NB4 (cell line): ENCODE results near the gene CCDC137.

ENCODE experiments used
- DNase-seq: peaks from one replicate; pipeline ENCODE4 v3.0.0; 2010; ENCODE audit warnings: low read depth
- H3K4me3 ChIP-seq: one replicate; pipeline ENCODE4 v1.5.1; 2011; ENCODE audit warnings: mild to moderate bottlenecking, low read depth, low read length, moderate library complexity
- CTCF ChIP-seq: IDR thresholded peaks from one replicate; pipeline ENCODE4 v1.5.1; 2012; ENCODE audit warnings: low read depth, low read length
- MYC ChIP-seq: IDR thresholded peaks from 2 replicates; pipeline ENCODE4 v1.6.1; 2011; ENCODE audit warnings: low read depth, low read length
- POLR2A ChIP-seq: IDR thresholded peaks from 2 replicates; pipeline ENCODE4 v1.6.1; 2011; ENCODE audit warnings: mild to moderate bottlenecking; ENCODE audit not compliant: insufficient read length; ENCODE audit errors: extremely low read depth
- TF ChIP-seq, protein P1 (sequence below): IDR thresholded peaks from 2 replicates; pipeline ENCODE4 v1.6.1; 2011; ENCODE audit warnings: low read depth, low read length

The CCDC137 gene

DNA sequence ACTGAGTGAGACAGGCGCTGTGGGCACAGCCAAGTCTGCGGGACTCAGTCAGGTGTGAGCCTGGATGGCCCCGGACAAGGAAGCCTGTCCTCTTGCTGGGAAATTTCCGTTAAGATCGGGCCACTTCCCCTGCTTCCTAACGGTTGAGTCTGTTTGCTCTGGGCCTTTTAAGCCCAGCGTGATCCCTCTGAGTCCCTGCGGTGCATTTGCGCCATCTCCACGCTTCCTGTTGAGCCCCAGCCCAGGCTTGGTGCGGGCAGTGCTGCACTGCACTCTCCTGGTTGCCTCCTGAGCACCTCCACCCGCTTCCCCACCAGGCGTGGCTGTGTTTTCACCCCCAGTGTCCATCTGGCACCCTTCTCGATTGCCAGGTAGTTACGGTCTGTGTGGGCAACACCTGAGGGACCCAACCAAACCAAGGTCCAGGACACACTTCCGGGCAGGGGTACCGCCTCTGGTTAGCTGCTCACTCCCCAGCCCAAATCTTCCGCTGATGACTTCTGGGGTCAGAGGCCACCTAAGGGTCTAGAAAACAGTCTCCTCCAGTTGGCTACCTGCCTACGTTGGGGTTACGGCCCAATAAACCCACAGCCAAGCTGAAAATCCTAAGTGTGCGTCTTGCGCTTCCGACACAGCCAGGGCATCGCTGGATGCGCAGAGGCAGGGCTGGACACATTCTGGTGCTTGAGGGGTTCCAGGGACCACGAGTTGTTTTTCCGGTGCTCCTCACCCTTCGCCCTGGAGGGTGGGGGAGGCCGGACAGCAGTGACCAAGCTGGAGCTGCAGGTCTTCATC, 44.2 kb downstream of the CCDC137 start:
- peak; percentile 94 for DNase-seq
- TF ChIP-seq POLR2A (peak; percentile 67), CTCF (no peak), MYC (peak; percentile 11; the same call in 1 of the 2 replicates)
- TF ChIP-seq, protein P1, sequence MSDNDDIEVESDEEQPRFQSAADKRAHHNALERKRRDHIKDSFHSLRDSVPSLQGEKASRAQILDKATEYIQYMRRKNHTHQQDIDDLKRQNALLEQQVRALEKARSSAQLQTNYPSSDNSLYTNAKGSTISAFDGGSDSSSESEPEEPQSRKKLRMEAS: peak; percentile 69; the same call in 1 of the 2 replicates
- H3K4me3 ChIP-seq: peak overlapping the region; percentile 67

GRCh38 chr17:81711814-81712467, 45.4 kb downstream of the CCDC137 start, which contains the start of gene SLC25A10:
TSS of gene SLC25A10 (plus strand) at chr17:81712284. CDS start at chr17:81712427, 143 bp downstream.
- peak; percentile 89 for DNase-seq
- H3K4me3 ChIP-seq: peak within 1 kb of the TSS; percentile 84
- TF ChIP-seq, protein P1: peak; percentile 95
- TF ChIP-seq MYC (peak; percentile 94), CTCF (no peak), POLR2A (peak; percentile 32)

GRCh38 chr17:81712468-81713003, 46.0 kb downstream of the CCDC137 start:
- H3K4me3 ChIP-seq: peak overlapping the region; percentile 84
- TF ChIP-seq CTCF (no peak), MYC (no peak)
- TF ChIP-seq, protein P1: no peak
- peak; percentile 55 for DNase-seq

DNA sequence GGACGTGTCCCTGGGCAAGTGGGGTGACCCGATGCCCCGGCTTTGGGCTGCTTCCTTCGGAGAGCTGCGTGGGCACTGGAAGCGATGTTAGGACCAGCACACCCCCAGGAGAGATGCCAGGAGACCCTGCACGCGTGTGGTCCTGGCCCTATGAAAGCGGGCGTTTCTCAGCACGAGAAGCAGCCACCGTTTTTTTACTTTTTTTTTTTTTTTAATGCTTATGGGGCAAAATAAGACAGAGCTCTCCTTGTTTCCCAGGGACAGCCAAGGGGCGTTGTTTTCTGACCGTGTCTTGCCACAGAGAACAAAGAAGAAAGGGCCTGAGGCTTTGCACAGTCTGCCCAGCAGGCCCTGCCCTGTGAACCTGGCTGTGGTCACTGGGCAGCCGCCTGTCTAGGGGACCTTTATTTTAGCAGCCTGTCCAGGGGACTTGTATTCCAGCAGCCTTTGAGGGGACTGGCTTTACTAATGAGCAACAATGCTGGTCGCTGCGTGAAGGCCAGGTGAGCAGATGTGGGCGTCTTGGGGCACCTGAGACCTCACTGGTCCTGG, 46.5 kb downstream of the CCDC137 start:
- DNase-seq: no peak
- TF ChIP-seq CTCF (no peak), POLR2A (no peak), MYC (no peak)
- TF ChIP-seq, protein P1: no peak
- peak overlapping the region; percentile 84 for H3K4me3 ChIP-seq

- no peak for DNase-seq
- TF ChIP-seq CTCF: no peak
- TF ChIP-seq POLR2A: no peak
- TF ChIP-seq, protein P1: no peak
- TF ChIP-seq MYC: no peak
- H3K4me3 ChIP-seq: peak overlapping the region; percentile 84
Measured at GRCh38 chr17:81713556-81714411, 47.2 kb downstream of the CCDC137 start.
